ENCODE data around the gene SP7.

- TF ChIP-seq ZNF707 (CRISPR knock-in tag; conservative IDR thresholded peaks at IDR 0.05) (no peak), BRD9 (IDR thresholded peaks at IDR 0.05; ENCODE audit: low read depth, partially characterized antibody) (no peak), CTBP1 (IDR thresholded peaks at IDR 0.05; ENCODE audit: borderline replicate concordance) (no peak), ZNF780A (CRISPR knock-in tag; IDR thresholded peaks at IDR 0.05) (no peak), POU5F1 (IDR thresholded peaks at IDR 0.05; ENCODE audit: borderline replicate concordance, low read depth, low read length, partially characterized antibody) (no peak), ZNF449 (CRISPR knock-in tag; IDR thresholded peaks at IDR 0.05) (no peak), THRA (IDR thresholded peaks at IDR 0.05) (no peak), OTX1 (CRISPR knock-in tag; IDR thresholded peaks at IDR 0.05) (no peak), CTCF (IDR thresholded peaks at IDR 0.05 in 2 of 3, conservative IDR thresholded peaks at IDR 0.05 in 1 of 3; ENCODE audit: insufficient read depth in 2 of 3, low read depth in 1 of 3, low read length in 3 of 3) (no peak), POLR2A (conservative IDR thresholded peaks at IDR 0.05) (no peak), ELF2 (CRISPR knock-in tag; IDR thresholded peaks at IDR 0.05) (no peak)
- TF ChIP-seq, protein P1, sequence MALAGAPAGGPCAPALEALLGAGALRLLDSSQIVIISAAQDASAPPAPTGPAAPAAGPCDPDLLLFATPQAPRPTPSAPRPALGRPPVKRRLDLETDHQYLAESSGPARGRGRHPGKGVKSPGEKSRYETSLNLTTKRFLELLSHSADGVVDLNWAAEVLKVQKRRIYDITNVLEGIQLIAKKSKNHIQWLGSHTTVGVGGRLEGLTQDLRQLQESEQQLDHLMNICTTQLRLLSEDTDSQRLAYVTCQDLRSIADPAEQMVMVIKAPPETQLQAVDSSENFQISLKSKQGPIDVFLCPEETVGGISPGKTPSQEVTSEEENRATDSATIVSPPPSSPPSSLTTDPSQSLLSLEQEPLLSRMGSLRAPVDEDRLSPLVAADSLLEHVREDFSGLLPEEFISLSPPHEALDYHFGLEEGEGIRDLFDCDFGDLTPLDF (CRISPR knock-in tag; IDR thresholded peaks at IDR 0.05): no peak
Measured at GRCh38 chr12:53333845-53334244, 2.3 kb downstream of the SP7 start.

All from K562 (cell line).